AG09319 (cell line): Measurements from ENCODE around the gene RAG1.

Experiments
- DNase-seq: peaks from one replicate; pipeline ENCODE4 v3.0.0-alpha.2; 2010; ENCODE audit warnings: low read depth; ENCODE audit errors: extremely low read depth
- TF ChIP-seq, protein P1 (sequence below): IDR thresholded peaks from 2 replicates; pipeline ENCODE4 v1.5.1; 2011; ENCODE audit warnings: low read depth, mild to moderate bottlenecking, inconsistent platforms, low read length, moderate library complexity

RAG1 gene

GRCh38 chr11:36618363-36619047 is 50.7 kb downstream of the RAG1 start:
- TF ChIP-seq, protein P1, sequence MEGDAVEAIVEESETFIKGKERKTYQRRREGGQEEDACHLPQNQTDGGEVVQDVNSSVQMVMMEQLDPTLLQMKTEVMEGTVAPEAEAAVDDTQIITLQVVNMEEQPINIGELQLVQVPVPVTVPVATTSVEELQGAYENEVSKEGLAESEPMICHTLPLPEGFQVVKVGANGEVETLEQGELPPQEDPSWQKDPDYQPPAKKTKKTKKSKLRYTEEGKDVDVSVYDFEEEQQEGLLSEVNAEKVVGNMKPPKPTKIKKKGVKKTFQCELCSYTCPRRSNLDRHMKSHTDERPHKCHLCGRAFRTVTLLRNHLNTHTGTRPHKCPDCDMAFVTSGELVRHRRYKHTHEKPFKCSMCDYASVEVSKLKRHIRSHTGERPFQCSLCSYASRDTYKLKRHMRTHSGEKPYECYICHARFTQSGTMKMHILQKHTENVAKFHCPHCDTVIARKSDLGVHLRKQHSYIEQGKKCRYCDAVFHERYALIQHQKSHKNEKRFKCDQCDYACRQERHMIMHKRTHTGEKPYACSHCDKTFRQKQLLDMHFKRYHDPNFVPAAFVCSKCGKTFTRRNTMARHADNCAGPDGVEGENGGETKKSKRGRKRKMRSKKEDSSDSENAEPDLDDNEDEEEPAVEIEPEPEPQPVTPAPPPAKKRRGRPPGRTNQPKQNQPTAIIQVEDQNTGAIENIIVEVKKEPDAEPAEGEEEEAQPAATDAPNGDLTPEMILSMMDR, result no peak
- DNase-seq, result no peak

- DNase-seq, result no peak
- TF ChIP-seq, protein P1, result no peak
Observed at GRCh38 chr11:36619502-36619901, 51.7 kb downstream of the RAG1 start.

- TF ChIP-seq, protein P1, result no peak
- DNase-seq, result no peak
Observed at GRCh38 chr11:36620246-36620645, 52.4 kb downstream of the RAG1 start.

- DNase-seq, result no peak
- TF ChIP-seq, protein P1, result peak; percentile 54
Observed at GRCh38 chr11:36622431-36623136, 54.8 kb downstream of the RAG1 start.

GRCh38 chr11:36623494-36623893 is 55.7 kb downstream of the RAG1 start:
- TF ChIP-seq, protein P1, result no peak

DNA sequence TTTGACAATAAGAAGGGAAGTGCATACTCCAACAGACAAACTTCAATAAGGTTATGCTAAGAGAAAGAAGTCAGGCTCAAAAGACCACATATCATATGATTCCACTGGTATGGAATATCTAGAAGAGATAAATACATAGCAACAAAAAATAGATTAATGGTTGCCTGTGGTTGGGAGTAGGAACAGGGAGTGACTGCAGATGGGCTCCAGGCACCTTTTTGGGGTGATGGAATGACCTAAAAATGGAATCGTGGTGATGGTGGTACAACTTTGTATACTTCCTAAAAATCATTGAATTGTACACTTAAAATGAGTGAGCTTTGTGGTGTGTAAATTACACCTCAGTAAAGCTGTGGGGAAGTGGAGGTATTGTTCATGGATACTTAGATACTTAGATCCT is 59.2 kb downstream of the RAG1 start:
- no peak for DNase-seq
- TF ChIP-seq, protein P1, result no peak

More at GRCh38 chr11:36623494-36623893, 55.7 kb downstream of the RAG1 start:
- DNase-seq, result no peak

GRCh38 chr11:36627471-36627870 is 59.7 kb downstream of the RAG1 start:
- TF ChIP-seq, protein P1, result no peak
- no peak for DNase-seq
